Measurements from ENCODE around the gene MYT1. TPM values are rescaled to one million over a fixed set of nuclear protein-coding genes. Genes with fewer than 3 reads are reported as not detected.

MYT1 gene
- total RNA-seq, 2 donors from 2014 or later: 0.15 TPM; not detected in 1

GRCh38 chr20:64156136-64156885 lies 7.9 kb upstream of the MYT1 start:
- DNase-seq (ENCODE audit: low spot score): no peak

GRCh38 chr20:64156886-64157875 lies 7.1 kb upstream of the MYT1 start:
- no peaks in the 10 kb centered on the region for H3K36me3 ChIP-seq
- peaks cover 4 to 9% of the 10 kb centered on the region in 2 donors for H3K27me3 ChIP-seq
- no peak for DNase-seq (ENCODE audit: low spot score)

More at GRCh38 chr20:64156136-64156885, 7.9 kb upstream of the MYT1 start:
- TF ChIP-seq, protein P1, sequence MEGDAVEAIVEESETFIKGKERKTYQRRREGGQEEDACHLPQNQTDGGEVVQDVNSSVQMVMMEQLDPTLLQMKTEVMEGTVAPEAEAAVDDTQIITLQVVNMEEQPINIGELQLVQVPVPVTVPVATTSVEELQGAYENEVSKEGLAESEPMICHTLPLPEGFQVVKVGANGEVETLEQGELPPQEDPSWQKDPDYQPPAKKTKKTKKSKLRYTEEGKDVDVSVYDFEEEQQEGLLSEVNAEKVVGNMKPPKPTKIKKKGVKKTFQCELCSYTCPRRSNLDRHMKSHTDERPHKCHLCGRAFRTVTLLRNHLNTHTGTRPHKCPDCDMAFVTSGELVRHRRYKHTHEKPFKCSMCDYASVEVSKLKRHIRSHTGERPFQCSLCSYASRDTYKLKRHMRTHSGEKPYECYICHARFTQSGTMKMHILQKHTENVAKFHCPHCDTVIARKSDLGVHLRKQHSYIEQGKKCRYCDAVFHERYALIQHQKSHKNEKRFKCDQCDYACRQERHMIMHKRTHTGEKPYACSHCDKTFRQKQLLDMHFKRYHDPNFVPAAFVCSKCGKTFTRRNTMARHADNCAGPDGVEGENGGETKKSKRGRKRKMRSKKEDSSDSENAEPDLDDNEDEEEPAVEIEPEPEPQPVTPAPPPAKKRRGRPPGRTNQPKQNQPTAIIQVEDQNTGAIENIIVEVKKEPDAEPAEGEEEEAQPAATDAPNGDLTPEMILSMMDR (IDR thresholded peaks at IDR 0.05): no peak
- Histone ChIP-seq H3K36me3 (no peaks in the 10 kb centered on the region), H3K27ac (no peak overlapping the region), H3K4me3 (no peak overlapping the region), H3K4me1 (no peaks in the 10 kb centered on the region), H3K27me3 (peaks cover 4 to 9% of the 10 kb centered on the region in 2 donors), H3K9me3 (no peaks in the 10 kb centered on the region)

GRCh38 chr20:64157878-64158277 lies 6.4 kb upstream of the MYT1 start:
- Histone ChIP-seq H3K36me3 (no peaks in the 10 kb centered on the region), H3K4me1 (no peaks in the 10 kb centered on the region), H3K4me3 (no peak overlapping the region), H3K9me3 (no peaks in the 10 kb centered on the region), H3K27ac (no peak overlapping the region), H3K27me3 (peaks cover 4 to 9% of the 10 kb centered on the region in 2 donors)
- TF ChIP-seq, protein P1 (IDR thresholded peaks at IDR 0.05): no peak
- no peak for DNase-seq (ENCODE audit: low spot score)

More at GRCh38 chr20:64156886-64157875, 7.1 kb upstream of the MYT1 start:
- no peak overlapping the region for H3K27ac ChIP-seq
- H3K4me1 ChIP-seq: no peaks in the 10 kb centered on the region
- no peak overlapping the region for H3K4me3 ChIP-seq
- TF ChIP-seq, protein P1 (IDR thresholded peaks at IDR 0.05): no peak
- no peaks in the 10 kb centered on the region for H3K9me3 ChIP-seq

GRCh38 chr20:64158346-64159285 lies 5.6 kb upstream of the MYT1 start:
- no peak for DNase-seq (ENCODE audit: low spot score)
- TF ChIP-seq, protein P1 (IDR thresholded peaks at IDR 0.05): no peak
- H3K27me3 ChIP-seq: peaks cover 4 to 9% of the 10 kb centered on the region in 2 donors

GRCh38 chr20:64159286-64159680 lies 5.0 kb upstream of the MYT1 start:
- H3K9me3 ChIP-seq: no peaks in the 10 kb centered on the region
- no peak overlapping the region for H3K4me3 ChIP-seq

More at GRCh38 chr20:64158346-64159285, 5.6 kb upstream of the MYT1 start:
- no peaks in the 10 kb centered on the region for H3K4me1 ChIP-seq
- H3K27ac ChIP-seq: no peak overlapping the region
- H3K36me3 ChIP-seq: no peaks in the 10 kb centered on the region
- no peaks in the 10 kb centered on the region for H3K9me3 ChIP-seq
- H3K4me3 ChIP-seq: no peak overlapping the region

More at GRCh38 chr20:64159286-64159680, 5.0 kb upstream of the MYT1 start:
- Histone ChIP-seq H3K4me1 (no peaks in the 10 kb centered on the region), H3K36me3 (no peaks in the 10 kb centered on the region), H3K27ac (no peak overlapping the region), H3K27me3 (peaks cover 4 to 9% of the 10 kb centered on the region in 2 donors)
- TF ChIP-seq, protein P1 (IDR thresholded peaks at IDR 0.05): no peak
- no peak for DNase-seq (ENCODE audit: low spot score)

Measured in right atrium auricular region (tissue), 2 donors.